Fibroblast of mammary gland (primary cell): ENCODE data around the gene OSER1.
A peak's percentile ranks its signal among the peaks of the same experiment; 100 is the strongest.

Experiments used
- DNase-seq: peaks from one replicate; pipeline ENCODE4 v3.0.0-alpha.2; 2010; ENCODE audit warnings: low read depth
- H3K4me3 ChIP-seq: 2 replicates; pipeline ENCODE4 v1.5.1; 2011; ENCODE audit warnings: low read depth, mild to moderate bottlenecking, low read length, moderate library complexity; ENCODE audit not compliant: control insufficient read depth
- TF ChIP-seq, protein P1 (sequence below): conservative IDR thresholded peaks from 2 replicates; pipeline ENCODE4 v1.5.1; 2011; ENCODE audit warnings: low read depth, low read length, inconsistent platforms; ENCODE audit not compliant: control insufficient read depth, insufficient read depth

OSER1 gene

DNA sequence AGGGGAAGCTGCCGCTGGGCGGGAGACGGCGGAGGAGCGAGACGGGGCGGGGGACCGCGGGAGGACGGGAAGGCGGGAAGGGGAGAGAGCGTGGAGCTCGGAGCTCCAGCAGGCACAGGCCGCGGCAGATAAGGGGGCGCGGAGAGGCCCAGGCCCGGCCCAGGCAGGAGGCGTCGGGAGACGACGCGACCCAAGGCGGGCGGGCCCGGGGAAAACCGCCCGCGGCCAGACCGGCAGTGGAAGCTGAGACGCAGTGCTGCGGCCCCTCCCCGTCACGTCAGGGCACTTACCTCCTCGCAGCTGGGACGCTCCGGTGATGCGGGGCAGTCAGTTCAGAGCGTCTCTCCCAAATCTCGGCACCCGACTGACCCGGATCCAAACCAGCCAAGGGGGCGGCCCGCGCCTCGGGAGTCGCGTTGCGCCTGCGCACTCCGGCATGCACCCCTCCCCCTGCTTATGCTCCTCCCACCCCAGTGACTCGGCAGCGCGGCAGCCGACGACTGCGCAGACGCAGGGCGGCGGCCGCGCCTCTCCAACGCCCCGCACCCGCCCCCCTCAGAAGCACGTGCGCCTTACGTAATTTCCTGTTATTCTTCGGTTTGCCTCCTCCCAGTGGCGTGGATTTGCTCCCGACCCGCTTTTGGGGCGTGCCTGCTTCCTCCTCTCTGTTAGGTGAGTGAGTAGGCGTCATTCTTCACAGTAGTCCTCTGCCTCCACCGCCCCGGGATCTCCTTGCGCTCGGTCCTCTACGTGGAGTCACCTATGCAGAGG, at the start of gene OSER1:
Gene OSER1, minus strand, starts transcription at position 366 of the 771 bp plus-strand sequence. CDS start 3,814 bp downstream, outside the sequence.
- peak within 1 kb of the TSS; percentile 85 for H3K4me3 ChIP-seq
- DNase-seq = peak; percentile 95
- TF ChIP-seq, protein P1, sequence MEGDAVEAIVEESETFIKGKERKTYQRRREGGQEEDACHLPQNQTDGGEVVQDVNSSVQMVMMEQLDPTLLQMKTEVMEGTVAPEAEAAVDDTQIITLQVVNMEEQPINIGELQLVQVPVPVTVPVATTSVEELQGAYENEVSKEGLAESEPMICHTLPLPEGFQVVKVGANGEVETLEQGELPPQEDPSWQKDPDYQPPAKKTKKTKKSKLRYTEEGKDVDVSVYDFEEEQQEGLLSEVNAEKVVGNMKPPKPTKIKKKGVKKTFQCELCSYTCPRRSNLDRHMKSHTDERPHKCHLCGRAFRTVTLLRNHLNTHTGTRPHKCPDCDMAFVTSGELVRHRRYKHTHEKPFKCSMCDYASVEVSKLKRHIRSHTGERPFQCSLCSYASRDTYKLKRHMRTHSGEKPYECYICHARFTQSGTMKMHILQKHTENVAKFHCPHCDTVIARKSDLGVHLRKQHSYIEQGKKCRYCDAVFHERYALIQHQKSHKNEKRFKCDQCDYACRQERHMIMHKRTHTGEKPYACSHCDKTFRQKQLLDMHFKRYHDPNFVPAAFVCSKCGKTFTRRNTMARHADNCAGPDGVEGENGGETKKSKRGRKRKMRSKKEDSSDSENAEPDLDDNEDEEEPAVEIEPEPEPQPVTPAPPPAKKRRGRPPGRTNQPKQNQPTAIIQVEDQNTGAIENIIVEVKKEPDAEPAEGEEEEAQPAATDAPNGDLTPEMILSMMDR = no peak

DNA sequence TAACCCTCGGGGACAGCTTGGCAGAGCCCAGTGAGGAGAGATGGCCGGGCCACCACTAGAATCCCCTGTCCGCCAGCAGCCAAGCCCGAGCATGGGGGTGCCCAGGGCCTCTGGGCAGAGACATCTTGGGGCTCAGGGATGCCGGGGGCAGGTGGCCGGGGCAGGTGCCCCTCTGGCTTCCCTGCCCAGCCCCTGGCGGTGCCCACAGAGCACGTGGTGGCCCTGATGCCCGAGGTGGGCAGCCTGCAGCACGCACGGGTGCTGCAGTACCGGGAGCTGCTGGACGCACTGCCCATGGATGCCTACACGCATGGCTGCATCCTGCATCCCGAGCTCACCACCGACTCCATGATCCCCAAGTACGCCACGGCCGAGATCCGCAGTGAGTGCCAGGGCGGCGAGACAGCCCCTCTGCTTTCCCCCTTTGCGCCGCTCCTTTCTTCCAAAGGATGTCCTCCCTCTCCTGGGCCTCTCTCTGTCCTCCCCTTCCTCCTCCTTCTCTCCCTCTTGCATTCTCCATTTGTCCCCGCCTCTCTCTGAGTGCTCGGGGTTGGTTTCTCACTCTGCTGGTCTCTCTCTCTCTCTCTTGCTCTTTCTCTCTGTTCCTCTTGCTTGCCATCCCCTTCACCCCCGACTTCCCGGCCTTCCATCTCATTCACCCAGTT, 47.8 kb upstream of the OSER1 start:
- no peak overlapping the region for H3K4me3 ChIP-seq
- DNase-seq = no peak
- TF ChIP-seq, protein P1 = no peak

DNA sequence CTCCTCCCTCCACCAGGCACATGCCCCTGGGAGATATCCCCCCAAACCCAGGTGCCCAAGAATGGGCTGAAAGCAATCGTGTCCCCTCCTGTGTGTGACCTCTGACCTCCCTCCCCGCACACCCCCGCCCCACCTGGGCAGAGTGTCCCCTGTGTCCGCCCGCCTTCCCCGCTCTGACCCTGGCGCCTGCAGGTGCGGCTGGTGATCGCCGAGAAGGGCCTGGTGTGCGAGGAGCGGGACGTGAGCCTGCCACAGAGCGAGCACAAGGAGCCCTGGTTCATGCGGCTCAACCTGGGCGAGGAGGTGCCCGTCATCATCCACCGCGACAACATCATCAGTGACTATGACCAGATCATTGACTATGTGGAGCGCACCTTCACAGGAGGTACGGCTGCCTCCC, 46.4 kb upstream of the OSER1 start:
- TF ChIP-seq, protein P1 = no peak
- DNase-seq = no peak

DNA sequence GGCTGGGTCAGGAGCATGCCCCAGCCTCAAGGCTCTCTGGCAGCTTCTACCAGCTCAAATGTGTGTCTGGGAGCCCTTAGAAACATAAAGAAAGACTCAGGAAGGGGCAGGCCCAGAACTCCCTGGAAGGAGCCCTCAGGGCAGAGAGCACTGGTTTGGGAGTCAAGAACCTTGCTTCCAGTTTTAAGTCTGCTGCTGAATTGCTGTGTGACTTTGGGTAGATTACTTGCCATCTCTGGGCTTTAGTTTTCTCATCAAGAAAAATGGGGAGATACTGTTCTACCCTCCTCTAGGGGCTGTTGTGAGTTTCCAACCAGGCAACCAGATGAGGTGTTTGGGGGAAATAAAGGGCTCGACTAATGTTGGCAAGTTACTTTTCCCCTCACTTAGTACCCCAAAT, 45.4 kb upstream of the OSER1 start:
- TF ChIP-seq, protein P1 = no peak
- no peak overlapping the region for H3K4me3 ChIP-seq
- no peak for DNase-seq

More for the DNA sequence above, 46.4 kb upstream of the OSER1 start:
- H3K4me3 ChIP-seq = no peak overlapping the region

DNA sequence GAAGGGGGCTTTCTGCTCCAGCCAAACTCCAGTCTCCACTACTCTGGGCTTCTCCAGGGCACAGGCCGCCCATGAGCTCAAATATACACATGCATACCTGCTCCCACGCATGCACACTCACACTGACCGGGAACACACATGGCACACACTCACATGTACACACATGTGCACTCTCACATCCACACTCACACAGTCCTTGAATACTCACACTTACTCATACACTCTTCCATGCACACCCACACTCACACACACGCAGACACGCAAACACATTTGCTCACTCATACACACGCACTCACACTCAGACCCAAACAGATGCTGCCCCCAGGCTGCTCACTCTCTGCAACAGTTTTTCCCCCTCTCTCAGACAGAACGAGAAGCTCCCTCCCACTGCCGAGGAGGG, 43.5 kb upstream of the OSER1 start:
- no peak for DNase-seq
- no peak overlapping the region for H3K4me3 ChIP-seq
- TF ChIP-seq, protein P1 = no peak

DNA sequence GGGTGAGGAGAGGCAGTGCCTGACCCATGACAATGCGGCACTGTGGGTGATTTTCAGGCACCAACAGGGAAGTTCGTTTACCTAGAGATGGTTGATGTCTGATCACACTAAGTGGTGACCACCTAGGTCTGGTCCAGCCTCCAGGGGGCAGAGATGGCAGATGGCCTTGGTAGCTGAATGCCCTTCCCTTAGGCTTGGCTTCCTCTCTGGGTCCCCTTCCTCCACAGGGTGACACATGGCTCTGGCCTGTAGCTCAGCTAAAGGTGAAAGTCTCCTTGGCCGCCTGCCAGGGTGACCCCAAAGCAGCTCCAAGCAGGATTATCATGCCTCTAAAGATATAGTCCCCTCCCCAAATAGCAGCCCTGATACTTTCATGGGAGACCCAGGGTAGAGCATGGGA, 43.0 kb upstream of the OSER1 start:
- DNase-seq = no peak
- H3K4me3 ChIP-seq = no peak overlapping the region
- TF ChIP-seq, protein P1 = peak; percentile 20

DNA sequence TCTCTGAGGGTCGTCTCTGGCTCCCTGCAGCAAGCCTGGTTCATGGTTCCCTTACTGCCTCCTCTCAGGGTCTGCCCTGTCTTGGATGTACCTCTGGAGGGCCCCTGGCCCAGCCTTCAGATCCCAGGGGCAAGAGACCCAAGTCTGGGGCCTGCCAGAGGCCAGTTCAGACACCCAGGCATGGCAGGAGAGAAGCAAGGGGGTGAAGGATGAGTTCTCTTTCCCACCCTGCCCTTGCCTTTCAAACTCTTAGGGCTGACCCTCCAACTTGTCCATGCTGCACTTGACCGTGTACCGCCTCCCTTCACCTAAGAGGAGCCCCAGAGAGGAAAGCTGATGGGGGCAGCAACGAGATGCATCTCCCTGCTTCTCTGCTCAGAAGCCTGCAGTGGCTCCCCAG, 40.7 kb upstream of the OSER1 start:
- no peak for DNase-seq
- TF ChIP-seq, protein P1 = no peak
- H3K4me3 ChIP-seq = no peak overlapping the region
